ENCODE data around the gene ZNF430. TPM values are rescaled to one million over a fixed set of nuclear protein-coding genes. Genes with fewer than 3 reads are reported as not detected.
A peak's percentile ranks its signal among the peaks of the same experiment; 100 is the strongest.

Gene ZNF430
- total and polyA plus RNA-seq, 2 experiments from 2014 or later = 13.1 to 20.0 TPM

DNA sequence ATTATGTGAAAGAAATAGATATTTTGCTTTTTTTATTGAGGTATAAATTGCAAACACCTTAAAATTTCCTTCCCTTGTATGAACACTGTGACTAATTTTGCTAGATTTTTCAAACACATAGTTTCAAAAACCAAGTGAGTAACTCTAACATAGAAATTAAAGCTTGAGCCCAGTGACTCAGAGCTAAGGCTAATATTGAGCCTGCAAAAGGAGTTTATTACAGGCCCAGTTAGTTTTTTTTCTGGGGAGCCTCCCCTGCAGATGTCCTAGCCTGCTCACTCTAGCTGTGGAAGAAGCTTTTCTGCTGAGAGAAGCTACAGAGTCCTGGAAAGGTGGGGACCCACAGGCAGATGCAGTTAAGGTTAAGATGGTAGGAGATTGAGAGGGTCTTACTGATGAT is 3.4 kb downstream of the ZNF430 start:
- Histone ChIP-seq H3K9me2 (ENCODE audit: insufficient read depth) (no peaks in the 10 kb centered on the region), H3K36me3 (ENCODE audit: insufficient read depth) (peaks cover 13% of the 10 kb centered on the region; the same call in 1 of the 2 replicates), H4K20me1 (replicated peaks; ENCODE audit: insufficient read depth) (peaks cover 28% of the 10 kb centered on the region), H3K4me2 (peak overlapping the region; percentile 55), H2AFZ (no peak overlapping the region), H3K27ac (ENCODE audit: low read depth) (peak overlapping the region; percentile 18; the same call in 1 of the 2 replicates), H3K27me3 (ENCODE audit: insufficient read depth) (no peaks in the 10 kb centered on the region), H3K79me2 (replicated peaks; ENCODE audit: insufficient read depth) (peaks cover 78% of the 10 kb centered on the region), H3K4me3 (no peak overlapping the region), H3K4me1 (ENCODE audit: insufficient read depth) (peaks cover 30% of the 10 kb centered on the region), H3F3A (replicated peaks; ENCODE audit: low read depth) (no peaks in the 10 kb centered on the region)
- no peak for DNase-seq (ENCODE audit: low spot score)
- H3K9me3 Mint-ChIP-seq = no peaks in the 10 kb centered on the region
- TF ChIP-seq NANOG (IDR thresholded peaks at IDR 0.05; ENCODE audit: borderline replicate concordance) = no peak
- no peak for TF ChIP-seq POLR2AphosphoS5 (IDR thresholded peaks at IDR 0.05; ENCODE audit: low read depth)
- TF ChIP-seq, protein P1, sequence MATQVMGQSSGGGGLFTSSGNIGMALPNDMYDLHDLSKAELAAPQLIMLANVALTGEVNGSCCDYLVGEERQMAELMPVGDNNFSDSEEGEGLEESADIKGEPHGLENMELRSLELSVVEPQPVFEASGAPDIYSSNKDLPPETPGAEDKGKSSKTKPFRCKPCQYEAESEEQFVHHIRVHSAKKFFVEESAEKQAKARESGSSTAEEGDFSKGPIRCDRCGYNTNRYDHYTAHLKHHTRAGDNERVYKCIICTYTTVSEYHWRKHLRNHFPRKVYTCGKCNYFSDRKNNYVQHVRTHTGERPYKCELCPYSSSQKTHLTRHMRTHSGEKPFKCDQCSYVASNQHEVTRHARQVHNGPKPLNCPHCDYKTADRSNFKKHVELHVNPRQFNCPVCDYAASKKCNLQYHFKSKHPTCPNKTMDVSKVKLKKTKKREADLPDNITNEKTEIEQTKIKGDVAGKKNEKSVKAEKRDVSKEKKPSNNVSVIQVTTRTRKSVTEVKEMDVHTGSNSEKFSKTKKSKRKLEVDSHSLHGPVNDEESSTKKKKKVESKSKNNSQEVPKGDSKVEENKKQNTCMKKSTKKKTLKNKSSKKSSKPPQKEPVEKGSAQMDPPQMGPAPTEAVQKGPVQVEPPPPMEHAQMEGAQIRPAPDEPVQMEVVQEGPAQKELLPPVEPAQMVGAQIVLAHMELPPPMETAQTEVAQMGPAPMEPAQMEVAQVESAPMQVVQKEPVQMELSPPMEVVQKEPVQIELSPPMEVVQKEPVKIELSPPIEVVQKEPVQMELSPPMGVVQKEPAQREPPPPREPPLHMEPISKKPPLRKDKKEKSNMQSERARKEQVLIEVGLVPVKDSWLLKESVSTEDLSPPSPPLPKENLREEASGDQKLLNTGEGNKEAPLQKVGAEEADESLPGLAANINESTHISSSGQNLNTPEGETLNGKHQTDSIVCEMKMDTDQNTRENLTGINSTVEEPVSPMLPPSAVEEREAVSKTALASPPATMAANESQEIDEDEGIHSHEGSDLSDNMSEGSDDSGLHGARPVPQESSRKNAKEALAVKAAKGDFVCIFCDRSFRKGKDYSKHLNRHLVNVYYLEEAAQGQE (IDR thresholded peaks at IDR 0.05; ENCODE audit: unreplicated experiment) = no peak
- TF ChIP-seq CREB1 (CRISPR knock-in tag; IDR thresholded peaks at IDR 0.05; ENCODE audit: low read depth) = no peak
- TF ChIP-seq EZH2 (IDR thresholded peaks at IDR 0.05; ENCODE audit: low read depth, unreplicated experiment) = no peak
- TF ChIP-seq EZH2phosphoT487 (IDR thresholded peaks at IDR 0.05; ENCODE audit: unreplicated experiment) = no peak
- TF ChIP-seq JUNB (IDR thresholded peaks at IDR 0.05; ENCODE audit: unreplicated experiment) = no peak
- TF ChIP-seq, protein P2, sequence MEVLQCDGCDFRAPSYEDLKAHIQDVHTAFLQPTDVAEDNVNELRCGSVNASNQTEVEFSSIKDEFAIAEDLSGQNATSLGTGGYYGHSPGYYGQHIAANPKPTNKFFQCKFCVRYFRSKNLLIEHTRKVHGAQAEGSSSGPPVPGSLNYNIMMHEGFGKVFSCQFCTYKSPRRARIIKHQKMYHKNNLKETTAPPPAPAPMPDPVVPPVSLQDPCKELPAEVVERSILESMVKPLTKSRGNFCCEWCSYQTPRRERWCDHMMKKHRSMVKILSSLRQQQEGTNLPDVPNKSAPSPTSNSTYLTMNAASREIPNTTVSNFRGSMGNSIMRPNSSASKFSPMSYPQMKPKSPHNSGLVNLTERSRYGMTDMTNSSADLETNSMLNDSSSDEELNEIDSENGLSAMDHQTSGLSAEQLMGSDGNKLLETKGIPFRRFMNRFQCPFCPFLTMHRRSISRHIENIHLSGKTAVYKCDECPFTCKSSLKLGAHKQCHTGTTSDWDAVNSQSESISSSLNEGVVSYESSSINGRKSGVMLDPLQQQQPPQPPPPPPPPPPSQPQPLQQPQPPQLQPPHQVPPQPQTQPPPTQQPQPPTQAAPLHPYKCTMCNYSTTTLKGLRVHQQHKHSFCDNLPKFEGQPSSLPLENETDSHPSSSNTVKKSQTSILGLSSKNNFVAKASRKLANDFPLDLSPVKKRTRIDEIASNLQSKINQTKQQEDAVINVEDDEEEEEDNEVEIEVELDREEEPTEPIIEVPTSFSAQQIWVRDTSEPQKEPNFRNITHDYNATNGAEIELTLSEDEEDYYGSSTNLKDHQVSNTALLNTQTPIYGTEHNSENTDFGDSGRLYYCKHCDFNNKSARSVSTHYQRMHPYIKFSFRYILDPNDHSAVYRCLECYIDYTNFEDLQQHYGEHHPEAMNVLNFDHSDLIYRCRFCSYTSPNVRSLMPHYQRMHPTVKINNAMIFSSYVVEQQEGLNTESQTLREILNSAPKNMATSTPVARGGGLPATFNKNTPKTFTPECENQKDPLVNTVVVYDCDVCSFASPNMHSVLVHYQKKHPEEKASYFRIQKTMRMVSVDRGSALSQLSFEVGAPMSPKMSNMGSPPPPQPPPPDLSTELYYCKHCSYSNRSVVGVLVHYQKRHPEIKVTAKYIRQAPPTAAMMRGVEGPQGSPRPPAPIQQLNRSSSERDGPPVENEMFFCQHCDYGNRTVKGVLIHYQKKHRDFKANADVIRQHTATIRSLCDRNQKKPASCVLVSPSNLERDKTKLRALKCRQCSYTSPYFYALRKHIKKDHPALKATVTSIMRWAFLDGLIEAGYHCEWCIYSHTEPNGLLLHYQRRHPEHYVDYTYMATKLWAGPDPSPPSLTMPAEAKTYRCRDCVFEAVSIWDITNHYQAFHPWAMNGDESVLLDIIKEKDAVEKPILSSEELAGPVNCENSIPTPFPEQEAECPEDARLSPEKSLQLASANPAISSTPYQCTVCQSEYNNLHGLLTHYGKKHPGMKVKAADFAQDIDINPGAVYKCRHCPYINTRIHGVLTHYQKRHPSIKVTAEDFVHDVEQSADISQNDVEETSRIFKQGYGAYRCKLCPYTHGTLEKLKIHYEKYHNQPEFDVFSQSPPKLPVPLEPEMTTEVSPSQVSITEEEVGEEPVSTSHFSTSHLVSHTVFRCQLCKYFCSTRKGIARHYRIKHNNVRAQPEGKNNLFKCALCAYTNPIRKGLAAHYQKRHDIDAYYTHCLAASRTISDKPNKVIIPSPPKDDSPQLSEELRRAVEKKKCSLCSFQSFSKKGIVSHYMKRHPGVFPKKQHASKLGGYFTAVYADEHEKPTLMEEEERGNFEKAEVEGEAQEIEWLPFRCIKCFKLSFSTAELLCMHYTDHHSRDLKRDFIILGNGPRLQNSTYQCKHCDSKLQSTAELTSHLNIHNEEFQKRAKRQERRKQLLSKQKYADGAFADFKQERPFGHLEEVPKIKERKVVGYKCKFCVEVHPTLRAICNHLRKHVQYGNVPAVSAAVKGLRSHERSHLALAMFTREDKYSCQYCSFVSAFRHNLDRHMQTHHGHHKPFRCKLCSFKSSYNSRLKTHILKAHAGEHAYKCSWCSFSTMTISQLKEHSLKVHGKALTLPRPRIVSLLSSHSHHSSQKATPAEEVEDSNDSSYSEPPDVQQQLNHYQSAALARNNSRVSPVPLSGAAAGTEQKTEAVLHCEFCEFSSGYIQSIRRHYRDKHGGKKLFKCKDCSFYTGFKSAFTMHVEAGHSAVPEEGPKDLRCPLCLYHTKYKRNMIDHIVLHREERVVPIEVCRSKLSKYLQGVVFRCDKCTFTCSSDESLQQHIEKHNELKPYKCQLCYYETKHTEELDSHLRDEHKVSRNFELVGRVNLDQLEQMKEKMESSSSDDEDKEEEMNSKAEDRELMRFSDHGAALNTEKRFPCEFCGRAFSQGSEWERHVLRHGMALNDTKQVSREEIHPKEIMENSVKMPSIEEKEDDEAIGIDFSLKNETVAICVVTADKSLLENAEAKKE (CRISPR knock-in tag; IDR thresholded peaks at IDR 0.05) = no peak
- TF ChIP-seq, protein P3, sequence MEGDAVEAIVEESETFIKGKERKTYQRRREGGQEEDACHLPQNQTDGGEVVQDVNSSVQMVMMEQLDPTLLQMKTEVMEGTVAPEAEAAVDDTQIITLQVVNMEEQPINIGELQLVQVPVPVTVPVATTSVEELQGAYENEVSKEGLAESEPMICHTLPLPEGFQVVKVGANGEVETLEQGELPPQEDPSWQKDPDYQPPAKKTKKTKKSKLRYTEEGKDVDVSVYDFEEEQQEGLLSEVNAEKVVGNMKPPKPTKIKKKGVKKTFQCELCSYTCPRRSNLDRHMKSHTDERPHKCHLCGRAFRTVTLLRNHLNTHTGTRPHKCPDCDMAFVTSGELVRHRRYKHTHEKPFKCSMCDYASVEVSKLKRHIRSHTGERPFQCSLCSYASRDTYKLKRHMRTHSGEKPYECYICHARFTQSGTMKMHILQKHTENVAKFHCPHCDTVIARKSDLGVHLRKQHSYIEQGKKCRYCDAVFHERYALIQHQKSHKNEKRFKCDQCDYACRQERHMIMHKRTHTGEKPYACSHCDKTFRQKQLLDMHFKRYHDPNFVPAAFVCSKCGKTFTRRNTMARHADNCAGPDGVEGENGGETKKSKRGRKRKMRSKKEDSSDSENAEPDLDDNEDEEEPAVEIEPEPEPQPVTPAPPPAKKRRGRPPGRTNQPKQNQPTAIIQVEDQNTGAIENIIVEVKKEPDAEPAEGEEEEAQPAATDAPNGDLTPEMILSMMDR (conservative IDR thresholded peaks at IDR 0.05; ENCODE audit: low read depth in 2 of 2) = no peak
- TF ChIP-seq, protein P4, sequence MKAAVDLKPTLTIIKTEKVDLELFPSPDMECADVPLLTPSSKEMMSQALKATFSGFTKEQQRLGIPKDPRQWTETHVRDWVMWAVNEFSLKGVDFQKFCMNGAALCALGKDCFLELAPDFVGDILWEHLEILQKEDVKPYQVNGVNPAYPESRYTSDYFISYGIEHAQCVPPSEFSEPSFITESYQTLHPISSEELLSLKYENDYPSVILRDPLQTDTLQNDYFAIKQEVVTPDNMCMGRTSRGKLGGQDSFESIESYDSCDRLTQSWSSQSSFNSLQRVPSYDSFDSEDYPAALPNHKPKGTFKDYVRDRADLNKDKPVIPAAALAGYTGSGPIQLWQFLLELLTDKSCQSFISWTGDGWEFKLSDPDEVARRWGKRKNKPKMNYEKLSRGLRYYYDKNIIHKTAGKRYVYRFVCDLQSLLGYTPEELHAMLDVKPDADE (IDR thresholded peaks at IDR 0.05) = no peak
- TF ChIP-seq ZNF114 (CRISPR knock-in tag; IDR thresholded peaks at IDR 0.05) = no peak
- TF ChIP-seq STAT1 (IDR thresholded peaks at IDR 0.05; ENCODE audit: unreplicated experiment) = no peak
- TF ChIP-seq ZNF331 (CRISPR knock-in tag; IDR thresholded peaks at IDR 0.05; ENCODE audit: low read depth) = no peak
- peaks cover 52% of the 10 kb centered on the region for H3K36me3 Mint-ChIP-seq (ENCODE audit: low read depth)
- no peak overlapping the region for H3K4me3 Mint-ChIP-seq
- H3K27ac Mint-ChIP-seq = peak overlapping the region; percentile 4; the same call in 1 of the 2 replicates
- H3K27me3 Mint-ChIP-seq (ENCODE audit: insufficient read depth, low read depth, poor library complexity) = peaks cover 18% of the 10 kb centered on the region
- H3K4me1 Mint-ChIP-seq = peaks cover 16% of the 10 kb centered on the region; the same call in 2 of the 3 replicates
- no peak for ATAC-seq

All from GM23338 (cell line).